Measurements from ENCODE around the gene PINK1. TPM values are rescaled to one million over a fixed set of nuclear protein-coding genes. Genes with fewer than 3 reads are reported as not detected.
"Not testable (repeated sequence)": the region's sequence is repeated elsewhere in the genome, so short reads cannot be mapped to it uniquely, and the experiment has no call there.

PINK1 gene
- total RNA-seq, 1 donor from 2014 or later, result 288 TPM

GRCh38 chr1:20663969-20664715 is 30.9 kb downstream of the PINK1 start:
- intact Hi-C loops (cut with DNase I), result no loop called here
- ATAC-seq (ENCODE audit: poor library complexity), result no peak

GRCh38 chr1:20665726-20666125 is 32.5 kb downstream of the PINK1 start:
- no peak for ATAC-seq (ENCODE audit: poor library complexity)
- intact Hi-C loops (cut with DNase I), result no loop called here
- DNase-seq, result no peak

More at GRCh38 chr1:20663969-20664715, 30.9 kb downstream of the PINK1 start:
- no peak for DNase-seq

GRCh38 chr1:20666146-20666545 is 32.9 kb downstream of the PINK1 start:
- ATAC-seq (ENCODE audit: poor library complexity), result no peak
- DNase-seq, result no peak
- intact Hi-C loops (cut with DNase I), result no loop called here

GRCh38 chr1:20666804-20667203 is 33.5 kb downstream of the PINK1 start:
- no peak for DNase-seq
- intact Hi-C loops (cut with DNase I), result no loop called here
- no peak for ATAC-seq (ENCODE audit: poor library complexity)

- ATAC-seq (ENCODE audit: poor library complexity) (no peak), DNase-seq (no peak)
- intact Hi-C loops (cut with DNase I), result no loop called here
Measured at GRCh38 chr1:20668581-20668980, 35.3 kb downstream of the PINK1 start.

- intact Hi-C loops (cut with DNase I), result no loop called here
- DNase-seq (no peak), ATAC-seq (ENCODE audit: poor library complexity) (no peak)
Measured at GRCh38 chr1:20670936-20671335, 37.7 kb downstream of the PINK1 start.

- DNase-seq (no peak), ATAC-seq (ENCODE audit: poor library complexity) (no peak)
- intact Hi-C loops (cut with DNase I), result no loop called here
Measured at GRCh38 chr1:20672265-20672632, 39.0 kb downstream of the PINK1 start.

- ATAC-seq (ENCODE audit: poor library complexity); intact Hi-C loops (cut with DNase I); DNase-seq: not testable (repeated sequence)
Measured at GRCh38 chr1:20673626-20674025, 40.4 kb downstream of the PINK1 start.

GRCh38 chr1:20678599-20678998 is 45.3 kb downstream of the PINK1 start:
- intact Hi-C loops (cut with DNase I), result no loop called here
- no peak for DNase-seq
- no peak for ATAC-seq (ENCODE audit: poor library complexity)

- ATAC-seq (ENCODE audit: poor library complexity) (no peak), DNase-seq (no peak)
- intact Hi-C loops (cut with DNase I), result no loop called here
Measured at GRCh38 chr1:20680269-20680668, 47.0 kb downstream of the PINK1 start.

- ATAC-seq (ENCODE audit: poor library complexity), result no peak
- DNase-seq, result no peak
- intact Hi-C loops (cut with DNase I), result no loop called here
Measured at GRCh38 chr1:20681999-20682398, 48.7 kb downstream of the PINK1 start.

GRCh38 chr1:20682571-20683236 is 49.4 kb downstream of the PINK1 start:
- intact Hi-C loops (cut with DNase I), result no loop called here
- ATAC-seq (ENCODE audit: poor library complexity), result peak; percentile 32
- peak; percentile 64 for DNase-seq

GRCh38 chr1:20683614-20684013 is 50.4 kb downstream of the PINK1 start:
- intact Hi-C loops (cut with DNase I), result no loop called here
- ATAC-seq (ENCODE audit: poor library complexity) (no peak), DNase-seq (no peak)

GRCh38 chr1:20684050-20684620 is 50.9 kb downstream of the PINK1 start:
- ATAC-seq (ENCODE audit: poor library complexity), result no peak
- intact Hi-C loops (cut with DNase I), result no loop called here
- no peak for DNase-seq

GRCh38 chr1:20684651-20685050 is 51.4 kb downstream of the PINK1 start:
- DNase-seq (no peak), ATAC-seq (ENCODE audit: poor library complexity) (no peak)
- intact Hi-C loops (cut with DNase I), result no loop called here

- peak; percentile 68 for ATAC-seq (ENCODE audit: poor library complexity)
- intact Hi-C loops (cut with DNase I), result no loop called here
- peak; percentile 72 for DNase-seq
Measured at GRCh38 chr1:20685099-20685662, 51.9 kb downstream of the PINK1 start.

GRCh38 chr1:20685741-20686140 is 52.5 kb downstream of the PINK1 start:
- DNase-seq, result no peak
- no peak for ATAC-seq (ENCODE audit: poor library complexity)
- intact Hi-C loops (cut with DNase I), result no loop called here

- DNase-seq (no peak), ATAC-seq (ENCODE audit: poor library complexity) (no peak)
- intact Hi-C loops (cut with DNase I), result no loop called here
Measured at GRCh38 chr1:20686883-20687725, 53.8 kb downstream of the PINK1 start.

GRCh38 chr1:20689645-20690056 is 56.4 kb downstream of the PINK1 start:
- ATAC-seq (ENCODE audit: poor library complexity) (no peak), DNase-seq (no peak)
- intact Hi-C loops (cut with DNase I), result no loop called here
